ENCODE data around the gene PLA2G4D. TPM values are rescaled to one million over a fixed set of nuclear protein-coding genes. Genes with fewer than 3 reads are reported as not detected.

PLA2G4D gene
- total and polyA plus RNA-seq, 9 donors, result 0.04 to 0.22 (median 0.08) TPM; not detected in 2

GRCh38 chr15:42042602-42043400 lies 51.6 kb downstream of the PLA2G4D start:
- 79% methylated on average over 4 of the region's 5 CpGs for WGBS (ENCODE audit: insufficient coverage)
- DNase-seq, result no peak
- Histone ChIP-seq H3K4me1 (ENCODE audit: control insufficient read depth, insufficient read depth, low read length) (peaks cover 8% of the 10 kb centered on the region), H3K36me3 (ENCODE audit: control insufficient read depth, insufficient read depth, low read length) (no peaks in the 10 kb centered on the region), H3K27ac (ENCODE audit: low read length) (no peak overlapping the region), H3K4me3 (ENCODE audit: low read length) (no peak overlapping the region), H3K27me3 (ENCODE audit: control insufficient read depth, insufficient read depth, low read length) (no peaks in the 10 kb centered on the region), H3K9me3 (replicated peaks; ENCODE audit: control insufficient read depth, low read depth, low read length) (no peaks in the 10 kb centered on the region)

- no peak overlapping the region for H3K4me3 ChIP-seq (ENCODE audit: low read length)
- H3K27ac ChIP-seq (ENCODE audit: low read length), result no peak overlapping the region
- H3K27me3 ChIP-seq (ENCODE audit: control insufficient read depth, insufficient read depth, low read length), result no peaks in the 10 kb centered on the region
- no peaks in the 10 kb centered on the region for H3K9me3 ChIP-seq (replicated peaks; ENCODE audit: control insufficient read depth, low read depth, low read length)
- DNase-seq, result no peak
- no peaks in the 10 kb centered on the region for H3K4me1 ChIP-seq (ENCODE audit: control insufficient read depth, insufficient read depth, low read length)
- no peaks in the 10 kb centered on the region for H3K36me3 ChIP-seq (ENCODE audit: control insufficient read depth, insufficient read depth, low read length)
- WGBS (ENCODE audit: insufficient coverage), result 90% methylated on average over 5 of the region's 6 CpGs
Observed at GRCh38 chr15:42038401-42038800, 56.0 kb downstream of the PLA2G4D start.

GRCh38 chr15:42037656-42038055 lies 56.7 kb downstream of the PLA2G4D start:
- H3K4me3 ChIP-seq (ENCODE audit: low read length), result no peak overlapping the region
- no peaks in the 10 kb centered on the region for H3K36me3 ChIP-seq (ENCODE audit: control insufficient read depth, insufficient read depth, low read length)
- no peaks in the 10 kb centered on the region for H3K4me1 ChIP-seq (ENCODE audit: control insufficient read depth, insufficient read depth, low read length)
- WGBS (ENCODE audit: insufficient coverage), result 83% methylated on average over 4 of the region's 8 CpGs
- no peaks in the 10 kb centered on the region for H3K9me3 ChIP-seq (replicated peaks; ENCODE audit: control insufficient read depth, low read depth, low read length)
- H3K27ac ChIP-seq (ENCODE audit: low read length), result no peak overlapping the region
- DNase-seq, result no peak
- no peaks in the 10 kb centered on the region for H3K27me3 ChIP-seq (ENCODE audit: control insufficient read depth, insufficient read depth, low read length)

- 93% methylated on average over 8 of the region's 9 CpGs for WGBS (ENCODE audit: insufficient coverage)
- no peaks in the 10 kb centered on the region for H3K9me3 ChIP-seq (replicated peaks; ENCODE audit: control insufficient read depth, low read depth, low read length)
- H3K27ac ChIP-seq (ENCODE audit: low read length), result no peak overlapping the region
- no peak overlapping the region for H3K4me3 ChIP-seq (ENCODE audit: low read length)
- no peak for DNase-seq
- H3K4me1 ChIP-seq (ENCODE audit: control insufficient read depth, insufficient read depth, low read length), result no peaks in the 10 kb centered on the region
- H3K36me3 ChIP-seq (ENCODE audit: control insufficient read depth, insufficient read depth, low read length), result no peaks in the 10 kb centered on the region
- no peaks in the 10 kb centered on the region for H3K27me3 ChIP-seq (ENCODE audit: control insufficient read depth, insufficient read depth, low read length)
Observed at GRCh38 chr15:42036966-42037365, 57.4 kb downstream of the PLA2G4D start.

GRCh38 chr15:42036112-42036905 lies 58.1 kb downstream of the PLA2G4D start:
- H3K4me3 ChIP-seq (ENCODE audit: low read length), result no peak overlapping the region
- H3K36me3 ChIP-seq (ENCODE audit: control insufficient read depth, insufficient read depth, low read length), result no peaks in the 10 kb centered on the region
- no peak overlapping the region for H3K27ac ChIP-seq (ENCODE audit: low read length)
- no peaks in the 10 kb centered on the region for H3K4me1 ChIP-seq (ENCODE audit: control insufficient read depth, insufficient read depth, low read length)
- no peak for DNase-seq
- WGBS (ENCODE audit: insufficient coverage), result 75% methylated on average over 45 of the region's 45 CpGs
- H3K27me3 ChIP-seq (ENCODE audit: control insufficient read depth, insufficient read depth, low read length), result no peaks in the 10 kb centered on the region
- no peaks in the 10 kb centered on the region for H3K9me3 ChIP-seq (replicated peaks; ENCODE audit: control insufficient read depth, low read depth, low read length)

- DNase-seq, result no peak
- Histone ChIP-seq H3K4me1 (ENCODE audit: control insufficient read depth, insufficient read depth, low read length) (no peaks in the 10 kb centered on the region), H3K27me3 (ENCODE audit: control insufficient read depth, insufficient read depth, low read length) (no peaks in the 10 kb centered on the region), H3K4me3 (ENCODE audit: low read length) (no peak overlapping the region), H3K27ac (ENCODE audit: low read length) (no peak overlapping the region), H3K36me3 (ENCODE audit: control insufficient read depth, insufficient read depth, low read length) (no peaks in the 10 kb centered on the region), H3K9me3 (replicated peaks; ENCODE audit: control insufficient read depth, low read depth, low read length) (no peaks in the 10 kb centered on the region)
- WGBS (ENCODE audit: insufficient coverage), result 42% methylated on average over 2 of the region's 3 CpGs
Observed at GRCh38 chr15:42035435-42035761, 59.0 kb downstream of the PLA2G4D start.

- Histone ChIP-seq H3K4me1 (ENCODE audit: control insufficient read depth, insufficient read depth, low read length) (no peaks in the 10 kb centered on the region), H3K4me3 (ENCODE audit: low read length) (no peak overlapping the region), H3K36me3 (ENCODE audit: control insufficient read depth, insufficient read depth, low read length) (no peaks in the 10 kb centered on the region), H3K27ac (ENCODE audit: low read length) (no peak overlapping the region), H3K27me3 (ENCODE audit: control insufficient read depth, insufficient read depth, low read length) (no peaks in the 10 kb centered on the region), H3K9me3 (replicated peaks; ENCODE audit: control insufficient read depth, low read depth, low read length) (no peaks in the 10 kb centered on the region)
- no peak for DNase-seq
- WGBS (ENCODE audit: insufficient coverage), result 72% methylated on average over 7 of the region's 8 CpGs
Observed at GRCh38 chr15:42034628-42035434, 59.5 kb downstream of the PLA2G4D start.

GRCh38 chr15:42033214-42033873 lies 61.0 kb downstream of the PLA2G4D start:
- WGBS (ENCODE audit: insufficient coverage), result 87% methylated on average over 1 of the region's 3 CpGs
- H3K27me3 ChIP-seq (ENCODE audit: control insufficient read depth, insufficient read depth, low read length), result no peaks in the 10 kb centered on the region

GRCh38 chr15:42032376-42033213 lies 61.8 kb downstream of the PLA2G4D start:
- no peaks in the 10 kb centered on the region for H3K36me3 ChIP-seq (ENCODE audit: control insufficient read depth, insufficient read depth, low read length)
- no peak for DNase-seq
- H3K4me3 ChIP-seq (ENCODE audit: low read length), result no peak overlapping the region
- no peaks in the 10 kb centered on the region for H3K4me1 ChIP-seq (ENCODE audit: control insufficient read depth, insufficient read depth, low read length)
- H3K9me3 ChIP-seq (replicated peaks; ENCODE audit: control insufficient read depth, low read depth, low read length), result no peaks in the 10 kb centered on the region
- no peak overlapping the region for H3K27ac ChIP-seq (ENCODE audit: low read length)
- WGBS (ENCODE audit: insufficient coverage), result 80% methylated on average over 4 of the region's 9 CpGs
- peaks cover under 1% of the 10 kb centered on the region for H3K27me3 ChIP-seq (ENCODE audit: control insufficient read depth, insufficient read depth, low read length)

More at GRCh38 chr15:42033214-42033873, 61.0 kb downstream of the PLA2G4D start:
- H3K27ac ChIP-seq (ENCODE audit: low read length), result no peak overlapping the region
- no peaks in the 10 kb centered on the region for H3K4me1 ChIP-seq (ENCODE audit: control insufficient read depth, insufficient read depth, low read length)
- H3K36me3 ChIP-seq (ENCODE audit: control insufficient read depth, insufficient read depth, low read length), result no peaks in the 10 kb centered on the region
- H3K9me3 ChIP-seq (replicated peaks; ENCODE audit: control insufficient read depth, low read depth, low read length), result no peaks in the 10 kb centered on the region
- DNase-seq, result no peak
- no peak overlapping the region for H3K4me3 ChIP-seq (ENCODE audit: low read length)
